LNCAP (cell line): ENCODE measurements around the gene PAQR6.

Source experiments
- TF ChIP-seq, protein P1 (sequence below): fragments of 450-650 bp; IDR thresholded peaks from 2 replicates; pipeline ENCODE4 v1.5.1; 2017; ENCODE audit warnings: mild to moderate bottlenecking

Gene PAQR6, protein sequence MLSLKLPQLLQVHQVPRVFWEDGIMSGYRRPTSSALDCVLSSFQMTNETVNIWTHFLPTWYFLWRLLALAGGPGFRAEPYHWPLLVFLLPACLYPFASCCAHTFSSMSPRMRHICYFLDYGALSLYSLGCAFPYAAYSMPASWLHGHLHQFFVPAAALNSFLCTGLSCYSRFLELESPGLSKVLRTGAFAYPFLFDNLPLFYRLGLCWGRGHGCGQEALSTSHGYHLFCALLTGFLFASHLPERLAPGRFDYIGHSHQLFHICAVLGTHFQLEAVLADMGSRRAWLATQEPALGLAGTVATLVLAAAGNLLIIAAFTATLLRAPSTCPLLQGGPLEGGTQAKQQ

DNA sequence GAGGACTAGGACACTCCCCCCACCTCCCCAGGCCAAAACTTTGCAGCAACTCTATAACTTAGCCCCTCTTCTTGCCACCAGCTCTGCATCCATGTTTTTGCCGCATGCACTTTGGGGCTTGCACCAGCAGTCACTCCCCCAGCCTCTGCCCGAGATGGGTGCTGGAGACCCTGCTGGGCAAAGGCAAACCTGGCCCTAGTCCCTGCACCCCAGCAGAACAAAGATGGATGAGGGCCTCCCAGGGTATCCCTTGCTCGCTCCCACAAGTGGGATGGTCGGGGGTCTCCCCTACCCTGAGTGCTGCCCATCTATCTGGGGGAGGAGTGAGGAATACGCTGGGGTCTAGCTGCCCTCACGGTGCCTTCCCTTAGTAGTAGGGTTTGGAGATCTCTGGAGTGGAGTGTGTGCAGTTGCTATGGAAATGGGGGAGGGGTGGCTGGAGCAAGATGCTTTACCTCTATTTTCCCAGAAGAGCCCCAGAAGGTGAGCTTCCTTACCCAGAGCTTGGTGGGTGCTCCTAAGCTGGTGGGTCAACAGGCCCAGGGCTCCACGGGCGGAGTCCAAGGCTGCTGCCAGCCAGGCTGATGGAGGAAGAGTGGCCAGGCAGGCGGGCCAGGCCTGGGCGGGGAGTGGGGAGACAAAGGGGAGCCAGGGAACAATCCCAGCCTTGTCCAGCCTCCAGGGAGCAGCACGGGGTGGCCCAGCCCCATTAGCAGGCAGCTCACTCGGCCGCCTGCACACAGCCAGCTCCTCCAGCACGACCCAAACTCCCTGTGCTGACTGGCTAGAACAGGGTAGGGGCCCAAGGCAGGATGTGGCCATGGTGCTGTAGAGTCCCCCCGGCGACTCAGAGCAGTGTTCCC is at the start of gene PAQR6:
Gene PAQR6, minus strand, starts transcription at position 597 of the 863 bp plus-strand sequence. CDS start 1,325 bp downstream, outside the sequence.
- TF ChIP-seq, protein P1, sequence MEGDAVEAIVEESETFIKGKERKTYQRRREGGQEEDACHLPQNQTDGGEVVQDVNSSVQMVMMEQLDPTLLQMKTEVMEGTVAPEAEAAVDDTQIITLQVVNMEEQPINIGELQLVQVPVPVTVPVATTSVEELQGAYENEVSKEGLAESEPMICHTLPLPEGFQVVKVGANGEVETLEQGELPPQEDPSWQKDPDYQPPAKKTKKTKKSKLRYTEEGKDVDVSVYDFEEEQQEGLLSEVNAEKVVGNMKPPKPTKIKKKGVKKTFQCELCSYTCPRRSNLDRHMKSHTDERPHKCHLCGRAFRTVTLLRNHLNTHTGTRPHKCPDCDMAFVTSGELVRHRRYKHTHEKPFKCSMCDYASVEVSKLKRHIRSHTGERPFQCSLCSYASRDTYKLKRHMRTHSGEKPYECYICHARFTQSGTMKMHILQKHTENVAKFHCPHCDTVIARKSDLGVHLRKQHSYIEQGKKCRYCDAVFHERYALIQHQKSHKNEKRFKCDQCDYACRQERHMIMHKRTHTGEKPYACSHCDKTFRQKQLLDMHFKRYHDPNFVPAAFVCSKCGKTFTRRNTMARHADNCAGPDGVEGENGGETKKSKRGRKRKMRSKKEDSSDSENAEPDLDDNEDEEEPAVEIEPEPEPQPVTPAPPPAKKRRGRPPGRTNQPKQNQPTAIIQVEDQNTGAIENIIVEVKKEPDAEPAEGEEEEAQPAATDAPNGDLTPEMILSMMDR, result no peak

DNA sequence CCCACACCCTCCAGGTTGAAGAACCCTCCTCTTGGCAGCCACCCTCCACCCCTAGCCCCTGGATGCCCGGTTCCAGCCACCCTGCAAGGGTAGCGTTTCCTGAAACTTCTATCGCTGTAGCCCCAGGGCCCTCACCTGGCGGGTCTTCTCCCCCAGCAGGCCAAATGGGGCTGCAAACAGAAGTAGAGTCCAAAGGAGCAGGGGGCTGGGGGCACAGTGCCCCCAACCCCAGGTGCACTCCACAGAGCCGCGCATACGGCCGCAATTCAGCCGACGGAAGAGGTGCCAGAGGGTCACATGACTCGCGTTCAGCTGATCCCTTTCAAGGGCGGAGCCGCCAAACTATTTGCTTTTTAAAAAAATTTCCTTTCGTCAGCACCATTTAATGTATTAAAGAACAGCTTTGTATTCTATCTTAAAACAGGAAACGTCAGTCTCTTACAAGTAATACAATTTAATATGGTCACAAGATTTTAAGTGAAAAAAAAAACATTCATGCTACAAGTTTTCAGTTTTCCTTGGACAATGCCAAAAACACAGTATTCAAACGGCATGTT is 47.6 kb upstream of the PAQR6 start, which contains the start of gene GLMP:
Gene GLMP, minus strand, starts transcription at position 289 of the 557 bp plus-strand sequence. Its CDS starts 34 bp downstream, at position 255.
- TF ChIP-seq, protein P1, result no peak

DNA sequence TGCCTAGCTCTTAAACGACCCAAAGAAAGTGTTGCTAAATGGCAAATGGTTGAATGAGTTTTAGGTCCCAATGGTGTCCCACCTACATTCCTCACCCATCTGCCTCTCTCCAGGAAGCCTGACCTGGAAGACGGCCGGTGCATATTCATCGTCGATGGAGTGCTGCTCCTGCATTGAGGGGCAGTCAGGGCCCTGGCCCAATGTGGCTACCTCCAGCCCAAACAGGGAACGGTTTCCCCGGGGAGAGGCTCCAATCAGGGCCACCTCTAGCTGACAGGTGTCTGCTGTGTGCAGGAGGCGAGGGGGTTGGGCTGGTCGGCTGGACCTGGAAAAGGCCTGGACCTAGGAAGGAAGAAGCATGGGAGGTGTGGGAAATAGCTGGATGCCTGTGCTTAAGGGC is 46.0 kb upstream of the PAQR6 start:
- TF ChIP-seq, protein P1, result no peak

DNA sequence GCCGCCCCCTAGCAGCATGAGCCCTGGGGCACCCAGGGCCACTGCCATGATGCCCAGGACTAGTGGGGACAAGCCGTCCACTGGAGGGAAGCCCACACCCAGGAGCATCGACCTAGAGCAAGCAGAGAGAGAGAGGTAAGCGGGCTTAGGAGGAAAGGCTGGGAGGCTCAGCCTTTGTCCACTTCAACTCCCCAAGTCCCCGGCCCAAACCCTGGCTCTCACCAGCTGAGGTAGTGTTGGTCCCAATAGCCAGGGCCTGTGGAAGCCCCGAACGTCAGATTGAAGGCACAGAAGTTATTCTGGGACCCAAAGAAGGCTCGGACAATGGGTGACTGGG is 45.2 kb upstream of the PAQR6 start:
- TF ChIP-seq, protein P1, result no peak

DNA sequence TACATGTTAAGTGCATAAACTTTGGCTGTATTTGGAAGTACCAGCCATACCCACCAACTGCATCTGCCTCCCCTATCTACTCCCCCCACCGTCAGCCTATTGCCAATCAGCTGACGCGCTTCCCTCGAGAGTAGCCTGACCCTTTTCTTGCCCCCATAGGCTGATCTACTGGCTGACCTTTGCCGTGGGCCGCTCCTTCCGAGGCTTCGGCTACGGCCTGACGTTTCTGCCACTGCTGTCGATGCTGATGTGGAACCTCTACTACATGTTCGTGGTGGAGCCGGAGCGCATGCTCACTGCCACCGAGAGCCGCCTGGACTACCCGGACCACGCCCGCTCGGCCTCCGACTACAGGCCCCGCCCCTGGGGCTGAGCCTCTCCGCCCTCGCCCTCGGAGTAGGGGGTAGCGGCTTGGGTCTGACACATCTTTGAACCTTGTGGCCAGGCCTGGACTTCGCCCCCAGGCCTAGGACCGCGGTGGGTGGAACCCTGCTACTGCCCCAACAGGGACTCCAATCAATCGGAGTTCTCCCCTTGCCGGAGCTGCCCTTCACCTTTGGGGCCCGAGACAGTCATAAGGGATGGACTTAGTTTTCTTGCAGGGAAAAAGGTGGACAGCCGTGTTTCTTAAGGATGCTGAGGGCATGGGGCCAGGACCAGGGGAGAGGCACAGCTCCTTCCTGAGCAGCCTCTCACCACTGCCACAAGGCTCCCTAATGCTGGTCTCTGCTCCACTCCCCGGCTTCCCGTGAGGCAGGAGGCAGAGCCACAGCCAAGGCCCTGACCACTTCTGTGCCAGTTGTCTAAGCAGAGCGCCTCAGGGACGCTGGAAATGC is 43.6 kb upstream of the PAQR6 start:
- TF ChIP-seq, protein P1, result no peak

DNA sequence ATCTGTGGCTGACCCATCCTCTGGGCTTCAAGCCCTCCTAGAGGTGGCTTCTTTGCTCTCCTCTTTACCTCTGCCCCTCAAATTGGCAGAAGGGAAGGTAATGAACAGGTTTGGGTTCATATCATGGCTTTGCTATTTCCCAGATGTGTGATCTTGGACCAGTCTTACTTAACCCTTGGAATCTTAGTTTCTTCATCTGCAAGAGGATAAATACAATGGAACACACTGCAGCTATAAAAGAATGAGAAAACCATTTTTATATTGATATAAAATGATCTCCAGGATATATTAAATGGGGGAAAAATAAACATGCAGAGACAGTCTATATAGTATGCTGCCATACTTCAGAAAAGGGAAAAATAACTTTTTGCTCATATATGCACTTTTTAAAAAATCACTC is 42.0 kb upstream of the PAQR6 start:
- TF ChIP-seq, protein P1, result no peak

DNA sequence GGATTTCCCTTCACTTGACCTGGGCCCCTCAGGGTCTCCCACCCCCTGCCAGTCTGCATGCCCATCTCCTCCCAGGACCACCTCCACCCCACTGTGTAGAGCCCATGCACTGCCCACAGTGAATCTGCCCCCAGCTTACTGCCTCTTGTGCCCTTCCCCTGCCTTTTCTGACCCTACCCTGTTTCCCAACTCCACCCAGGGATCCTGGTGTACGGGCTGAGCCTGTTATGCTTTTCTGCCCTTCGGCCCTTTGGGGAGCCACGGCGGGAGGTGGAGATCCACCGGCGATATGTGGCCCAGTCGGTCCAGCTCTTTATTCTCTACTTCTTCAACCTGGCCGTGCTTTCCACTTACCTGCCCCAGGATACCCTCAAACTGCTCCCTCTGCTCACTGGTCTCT is 38.2 kb upstream of the PAQR6 start:
- TF ChIP-seq, protein P1, result no peak
